ENCODE results near the gene TSPAN4.

TSPAN4 gene

DNA sequence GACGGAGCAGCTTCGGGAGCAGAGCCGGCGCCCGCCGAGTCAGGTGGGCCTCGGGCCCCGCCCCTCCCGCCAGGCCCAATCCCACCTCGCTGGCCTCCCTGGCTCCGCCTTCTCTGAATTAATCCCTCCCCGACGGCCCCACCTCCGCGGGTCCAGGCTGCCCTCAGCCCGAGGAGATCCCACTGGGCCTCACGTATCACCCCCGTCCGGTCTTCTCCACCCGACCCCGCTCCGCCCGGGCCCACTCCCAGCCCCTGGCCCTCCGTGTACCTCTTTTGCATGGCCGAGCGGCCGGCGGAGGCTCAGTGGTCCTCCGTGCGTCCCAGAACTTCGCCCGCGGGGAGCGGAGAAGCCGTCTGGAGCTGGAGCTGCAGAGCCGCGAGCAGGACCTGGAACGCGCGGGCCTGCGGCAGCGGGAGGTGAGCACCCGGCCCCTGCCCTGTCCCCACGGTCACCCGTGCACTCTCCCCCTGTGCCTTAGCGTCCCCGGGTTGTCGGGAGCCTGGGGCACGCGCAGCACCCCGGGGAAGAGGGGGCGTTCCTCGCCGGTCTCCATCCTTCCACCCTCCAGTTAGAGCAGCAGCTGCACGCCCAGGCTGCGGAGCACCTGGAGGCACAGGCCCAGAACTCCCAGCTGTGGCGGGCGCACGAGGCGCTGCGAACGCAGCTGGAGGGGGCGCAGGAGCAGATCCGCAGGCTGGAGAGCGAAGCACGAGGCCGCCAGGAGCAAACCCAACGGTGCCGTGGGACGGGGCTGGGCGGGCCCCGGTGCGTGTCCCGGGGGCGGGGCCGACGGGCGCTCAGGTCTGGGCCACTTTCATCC lies 12.1 kb upstream of the TSPAN4 start:
- H3K4me3 ChIP-seq (ENCODE audit: low read depth, low read length), result peak overlapping the region; percentile 17; the same call in 1 of the 2 replicates
- TF ChIP-seq, protein P1, sequence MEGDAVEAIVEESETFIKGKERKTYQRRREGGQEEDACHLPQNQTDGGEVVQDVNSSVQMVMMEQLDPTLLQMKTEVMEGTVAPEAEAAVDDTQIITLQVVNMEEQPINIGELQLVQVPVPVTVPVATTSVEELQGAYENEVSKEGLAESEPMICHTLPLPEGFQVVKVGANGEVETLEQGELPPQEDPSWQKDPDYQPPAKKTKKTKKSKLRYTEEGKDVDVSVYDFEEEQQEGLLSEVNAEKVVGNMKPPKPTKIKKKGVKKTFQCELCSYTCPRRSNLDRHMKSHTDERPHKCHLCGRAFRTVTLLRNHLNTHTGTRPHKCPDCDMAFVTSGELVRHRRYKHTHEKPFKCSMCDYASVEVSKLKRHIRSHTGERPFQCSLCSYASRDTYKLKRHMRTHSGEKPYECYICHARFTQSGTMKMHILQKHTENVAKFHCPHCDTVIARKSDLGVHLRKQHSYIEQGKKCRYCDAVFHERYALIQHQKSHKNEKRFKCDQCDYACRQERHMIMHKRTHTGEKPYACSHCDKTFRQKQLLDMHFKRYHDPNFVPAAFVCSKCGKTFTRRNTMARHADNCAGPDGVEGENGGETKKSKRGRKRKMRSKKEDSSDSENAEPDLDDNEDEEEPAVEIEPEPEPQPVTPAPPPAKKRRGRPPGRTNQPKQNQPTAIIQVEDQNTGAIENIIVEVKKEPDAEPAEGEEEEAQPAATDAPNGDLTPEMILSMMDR (IDR thresholded peaks at IDR 0.05; ENCODE audit: low read depth, low read length), result no peak

DNA sequence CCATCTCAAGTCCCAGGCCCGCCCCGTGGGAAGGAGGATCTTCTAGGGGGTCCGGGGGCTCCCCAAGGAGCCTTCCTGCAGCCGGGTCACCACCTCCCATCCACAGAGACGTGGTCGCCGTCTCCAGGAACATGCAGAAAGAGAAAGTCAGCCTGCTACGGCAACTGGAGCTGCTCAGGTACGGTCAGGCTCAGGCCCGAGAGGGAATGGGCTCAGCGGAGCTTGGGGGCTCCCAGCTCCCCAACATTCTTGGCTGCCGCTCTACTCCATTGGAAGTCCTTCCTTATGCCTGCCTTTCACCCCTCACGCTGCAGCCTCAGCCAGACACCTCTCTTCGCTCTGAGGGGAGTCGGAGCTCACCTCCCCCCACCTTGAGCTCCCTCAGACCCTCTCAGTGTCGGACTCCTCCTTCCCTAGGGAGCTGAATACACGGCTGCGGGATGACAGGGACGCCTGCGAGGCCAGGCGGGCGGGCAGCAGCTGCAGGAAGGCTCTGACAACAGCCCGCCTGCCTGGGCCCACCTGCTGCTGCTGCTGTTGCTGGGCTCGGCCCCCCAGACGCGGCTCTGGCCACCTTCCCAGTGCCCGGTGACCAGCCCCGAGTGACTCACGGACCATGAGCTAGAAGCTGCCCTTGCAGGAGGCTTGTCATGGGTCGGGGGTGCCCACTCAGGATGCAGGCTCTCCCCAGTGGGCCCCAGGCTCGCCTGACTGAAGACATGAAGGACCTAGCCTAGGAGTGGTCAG lies 11.4 kb upstream of the TSPAN4 start:
- no peak overlapping the region for H3K4me3 ChIP-seq (ENCODE audit: low read depth, low read length)

DNA sequence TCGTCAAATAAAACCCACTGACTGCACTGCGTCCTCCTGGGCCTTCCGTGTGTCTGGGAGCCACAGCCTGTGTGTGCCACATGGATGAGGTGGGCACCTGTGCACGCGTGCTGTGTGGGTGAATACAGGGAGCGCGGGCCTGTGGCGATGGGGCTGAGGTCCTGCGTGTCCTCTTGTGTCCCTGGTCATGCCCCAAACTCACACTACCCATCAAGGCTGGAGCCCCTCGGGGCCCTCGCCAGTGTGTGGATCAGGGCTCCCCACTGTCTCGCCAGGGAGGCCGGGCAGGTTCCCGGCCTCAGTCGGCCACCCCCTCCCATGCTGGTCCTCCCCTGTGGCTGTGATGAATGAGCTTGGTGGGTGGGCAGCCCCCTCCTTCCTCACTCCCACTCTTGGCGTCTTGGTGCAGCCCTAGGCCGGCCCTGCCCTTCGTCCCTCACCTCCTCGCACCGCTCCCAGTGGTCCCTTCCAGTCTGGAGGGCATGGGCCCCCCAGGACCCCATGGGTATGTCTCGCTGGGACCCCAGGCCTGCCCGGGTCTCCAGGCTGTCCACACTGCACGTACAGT lies 10.6 kb upstream of the TSPAN4 start:
- TF ChIP-seq, protein P1 (IDR thresholded peaks at IDR 0.05; ENCODE audit: low read depth, low read length), result no peak
- peak overlapping the region; percentile 52 for H3K4me3 ChIP-seq (ENCODE audit: low read depth, low read length)

More for the DNA sequence above, 11.4 kb upstream of the TSPAN4 start:
- TF ChIP-seq, protein P1 (IDR thresholded peaks at IDR 0.05; ENCODE audit: low read depth, low read length), result no peak

DNA sequence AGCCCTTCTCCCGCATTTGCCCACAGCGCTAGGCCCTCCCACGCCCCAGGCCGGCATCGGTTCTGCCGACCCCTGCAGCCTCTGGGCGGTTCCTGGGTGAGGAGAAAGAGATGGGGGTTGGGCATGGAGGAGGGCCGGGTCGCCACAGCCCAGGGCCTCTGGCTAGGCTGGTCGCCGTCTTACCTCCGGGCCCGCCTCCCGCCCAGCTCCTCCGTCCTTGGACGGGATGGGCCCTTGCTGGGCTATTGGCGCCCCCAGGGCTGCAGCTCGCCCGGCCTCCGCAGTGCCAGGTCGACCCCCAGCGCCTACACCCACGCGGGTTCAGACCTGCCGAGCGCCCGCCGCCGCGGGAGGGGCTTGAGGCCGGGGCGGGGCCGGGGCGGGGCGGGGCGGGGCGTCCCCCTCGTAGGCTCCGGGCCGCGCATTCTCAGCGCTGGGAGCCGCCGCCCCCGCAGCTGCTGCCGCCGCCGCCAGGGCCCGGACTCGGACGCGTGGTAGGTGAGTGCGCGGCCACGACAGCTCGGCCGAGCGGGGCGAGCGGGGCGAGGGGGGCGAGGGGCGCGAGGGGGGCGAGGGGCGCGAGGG lies 10.0 kb upstream of the TSPAN4 start, which contains the start of gene CD151:
CD151 (plus strand) TSS at position 424 of the 585 bp plus-strand sequence. CDS start 3,118 bp downstream, outside the sequence.
- H3K4me3 ChIP-seq (ENCODE audit: low read depth, low read length), result peak within 1 kb of the TSS; percentile 74
- TF ChIP-seq, protein P1 (IDR thresholded peaks at IDR 0.05; ENCODE audit: low read depth, low read length), result no peak

DNA sequence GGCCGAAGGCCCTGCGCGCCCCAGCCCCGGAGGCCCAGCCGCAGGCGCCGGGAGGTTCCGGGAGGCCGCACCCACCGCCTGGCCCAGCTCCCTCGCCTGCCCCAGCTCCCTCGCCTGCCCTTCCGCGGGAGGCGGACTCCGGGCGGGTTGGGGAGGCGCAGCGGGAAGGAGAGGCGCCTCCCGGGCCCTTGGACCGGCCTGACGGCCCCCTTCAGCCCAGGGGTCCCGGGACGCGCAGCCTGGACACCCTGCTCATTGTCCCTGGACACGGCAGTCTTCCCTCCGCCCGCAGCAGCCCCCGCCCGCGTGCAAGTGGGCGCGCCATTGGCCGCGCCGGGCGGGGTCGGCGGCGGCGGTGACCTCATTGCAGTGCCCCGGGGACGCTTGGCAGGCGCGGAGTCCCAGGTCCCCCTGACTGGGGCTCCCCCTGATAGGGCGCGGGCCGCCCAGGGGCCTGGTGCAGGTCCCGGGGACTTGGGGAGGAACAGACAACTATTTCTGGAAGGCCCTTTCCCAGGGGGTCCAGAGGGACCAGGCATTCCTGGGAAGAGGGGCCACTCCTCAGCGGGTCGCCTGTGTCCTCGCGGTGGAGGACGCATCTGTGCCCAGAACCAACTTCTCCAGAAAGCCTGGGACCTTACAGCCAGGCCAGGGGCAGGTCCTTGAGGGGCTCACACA lies 9.4 kb upstream of the TSPAN4 start:
- TF ChIP-seq, protein P1 (IDR thresholded peaks at IDR 0.05; ENCODE audit: low read depth, low read length), result no peak

DNA sequence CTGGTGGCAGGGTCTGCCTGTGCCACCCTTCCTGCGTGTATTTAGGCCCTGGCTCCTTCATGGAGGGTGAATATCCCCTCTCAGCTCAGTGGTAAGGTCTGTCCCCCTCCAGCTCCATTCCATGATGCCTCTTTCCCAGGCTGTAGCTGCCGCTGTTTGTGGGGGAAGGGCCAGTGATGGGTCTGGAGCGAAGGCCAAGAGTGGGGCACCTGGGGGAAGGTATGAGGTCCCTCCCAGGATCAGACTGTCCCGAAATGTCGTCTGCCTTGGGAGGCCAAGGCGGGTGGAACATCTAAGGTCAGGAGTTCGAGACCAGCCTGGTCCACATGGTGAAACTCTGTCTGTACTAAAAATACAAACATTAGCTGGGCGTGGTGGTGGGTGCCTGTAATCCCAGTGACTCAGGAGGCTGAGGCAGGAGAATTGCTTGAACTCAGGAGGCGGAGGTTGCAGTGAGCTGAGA lies 8.8 kb upstream of the TSPAN4 start:
- TF ChIP-seq, protein P1 (IDR thresholded peaks at IDR 0.05; ENCODE audit: low read depth, low read length), result no peak
- peak overlapping the region; percentile 74 for H3K4me3 ChIP-seq (ENCODE audit: low read depth, low read length)

More for the DNA sequence above, 9.4 kb upstream of the TSPAN4 start:
- H3K4me3 ChIP-seq (ENCODE audit: low read depth, low read length), result peak overlapping the region; percentile 74

Data from WI38 (cell line).